CD4-positive, alpha-beta T cell (primary cell): ENCODE measurements around the gene ITGA7. TPM values are rescaled to one million over a fixed set of nuclear protein-coding genes. Genes with fewer than 3 reads are reported as not detected.

Source experiments
- ATAC-seq: fragments of 200-7000 bp; cut with Tn5 transposase; one replicate; pipeline ENCODE4 v1.10.0; 2022; ENCODE audit warnings: mild to moderate bottlenecking; ENCODE audit not compliant: poor library complexity
- CTCF ChIA-PET: fragments of 350-600 bp; sonication (Branson Sonifier 250); formaldehyde crosslinking; loops from one replicate; lab custom pipeline; 2021; ENCODE audit warnings: antibody characterized with exemption, inconsistent platforms; lab: Charles Lee
- POLR2A ChIA-PET: fragments of 350-600 bp; sonication (Branson Sonifier 250); formaldehyde crosslinking; loops from one replicate; lab custom pipeline; 2021; ENCODE audit warnings: antibody characterized with exemption, inconsistent platforms; lab: Charles Lee
- DNase-seq, 14 experiments: peaks; one replicate each; pipeline ENCODE4 v3.0.0-alpha.2; 2013 to 2020; ENCODE audit warnings: mixed read lengths in 2 of 14
- H3K27ac ChIP-seq, 2 donors: one replicate each; pipeline versions ENCODE4 v1.5.1 to v1.7.0; 2013; ENCODE audit warnings: low read length in 2 of 2, low read depth in 1 of 2, mild to moderate bottlenecking in 1 of 2
- H3K27me3 ChIP-seq, 2 experiments: 1 replicate in 1 of 2; 2 replicates in 1 of 2; pipeline versions ENCODE4 v1.6.1 to v1.7.0; 2013; ENCODE audit warnings: low read length in 2 of 2, control low read depth in 1 of 2, mild to moderate bottlenecking in 1 of 2, moderate library complexity in 1 of 2; ENCODE audit not compliant: insufficient read depth in 2 of 2, control insufficient read depth in 1 of 2
- H3K36me3 ChIP-seq: one replicate; pipeline ENCODE4 v1.6.1; 2013; ENCODE audit warnings: low read length, control low read depth; ENCODE audit not compliant: insufficient read depth
- H3K4me1 ChIP-seq: one replicate; pipeline ENCODE4 v1.6.1; 2013; ENCODE audit warnings: low read length, control low read depth; ENCODE audit not compliant: insufficient read depth
- H3K4me3 ChIP-seq: one replicate; pipeline ENCODE4 v1.5.1; 2013; ENCODE audit warnings: mild to moderate bottlenecking, low read length, moderate library complexity
- H3K9me3 ChIP-seq, 2 experiments: 1 replicate in 1 of 2; 2 replicates in 1 of 2; pipeline versions ENCODE4 v1.6.1 to v1.7.0; 2013; ENCODE audit warnings: low read length in 2 of 2, mild to moderate bottlenecking in 2 of 2, control low read depth in 1 of 2, moderate library complexity in 1 of 2; ENCODE audit not compliant: control insufficient read depth in 1 of 2, insufficient read depth in 1 of 2
- H3K27ac Mint-ChIP-seq: one replicate; pipeline ENCODE4 v1.8.0; 2020; ENCODE audit warnings: mixed read lengths
- H3K27me3 Mint-ChIP-seq: one replicate; pipeline ENCODE4 v1.8.0; 2021; ENCODE audit warnings: mixed read lengths
- H3K36me3 Mint-ChIP-seq: one replicate; pipeline ENCODE4 v1.8.0; 2021; ENCODE audit warnings: low read depth, mixed read lengths
- H3K4me1 Mint-ChIP-seq: one replicate; pipeline ENCODE4 v1.8.0; 2021; ENCODE audit warnings: low read depth, mixed read lengths
- H3K4me3 Mint-ChIP-seq: one replicate; pipeline ENCODE4 v1.8.0; 2020; ENCODE audit warnings: mild to moderate bottlenecking, mixed read lengths
- H3K9me3 Mint-ChIP-seq: one replicate; pipeline ENCODE4 v1.8.0; 2020; ENCODE audit warnings: mixed read lengths
- CTCF ChIP-seq: fragments of 200-600 bp; IDR thresholded peaks from one replicate; pipeline ENCODE4 v1.8.0; 2022; ENCODE audit warnings: antibody characterized with exemption, mild to moderate bottlenecking
- intact Hi-C, 2 experiments: fragments of 100-400 bp; cut with DNase I in 1 of 2; cut with micrococcal nuclease in 1 of 2; formaldehyde crosslinking; loops; one replicate each; pipeline versions ENCODE4 v1.15.1 to v1.9.0; 2023 to 2025; cut with DNase I, micrococcal nuclease
- total RNA-seq, 174 experiments: library from RNA in 2 of 174; stranded (reverse) in 2 of 174; gene quantifications; one replicate each; pipeline ENCODE4 v1.2.3 and lab custom pipeline; 2021 to 2026

The ITGA7 gene
- total RNA-seq, 2 experiments from 2014 or later, result 1.2 to 1.6 TPM

DNA sequence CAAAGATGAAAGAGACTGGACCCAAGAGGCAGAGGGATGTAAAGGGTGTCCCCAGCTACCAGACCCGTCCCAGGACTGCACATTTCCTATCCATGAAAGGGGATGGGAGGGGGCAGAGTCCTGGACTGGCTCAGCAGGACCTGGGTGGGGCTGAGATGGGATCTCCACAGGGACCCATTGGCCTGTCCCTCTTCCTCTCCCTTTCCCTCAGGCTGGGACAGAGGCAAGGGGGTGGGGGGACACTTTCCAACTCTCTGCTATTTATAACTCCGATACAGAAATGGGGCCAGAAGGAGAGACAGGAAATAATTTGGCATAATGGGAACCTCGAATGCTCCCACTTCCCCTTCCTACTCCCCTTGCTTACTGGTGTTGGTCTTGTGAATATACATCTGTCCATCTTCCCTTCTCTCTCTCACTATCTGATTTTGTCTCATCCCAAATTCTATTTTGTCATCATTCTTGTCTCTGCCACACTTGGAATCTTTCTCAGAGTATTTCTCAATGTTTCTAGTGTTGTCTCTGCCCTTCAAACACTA lies 1.1 kb upstream of the ITGA7 start:
- Histone ChIP-seq H3K9me3 (no peaks in the 10 kb centered on the region), H3K27me3 (peaks cover 7 to 21% of the 10 kb centered on the region in 2 experiments), H3K4me3 (peak overlapping the region; percentile 53), H3K4me1 (peaks cover 18% of the 10 kb centered on the region), H3K27ac (no peak overlapping the region), H3K36me3 (no peaks in the 10 kb centered on the region)
- no peak for TF ChIP-seq CTCF
- ATAC-seq (no peak), DNase-seq (no peak)
- H3K4me1 Mint-ChIP-seq, result peaks cover 21% of the 10 kb centered on the region
- H3K9me3 Mint-ChIP-seq, result no peaks in the 10 kb centered on the region
- intact Hi-C loops, result no loop called here
- CTCF ChIA-PET, result no interaction called here
- peaks cover 39% of the 10 kb centered on the region for H3K27me3 Mint-ChIP-seq
- peak overlapping the region; percentile 85 for H3K4me3 Mint-ChIP-seq
- no peaks in the 10 kb centered on the region for H3K36me3 Mint-ChIP-seq
- POLR2A ChIA-PET, result no interaction called here
- no peak overlapping the region for H3K27ac Mint-ChIP-seq

- Histone ChIP-seq H3K9me3 (no peaks in the 10 kb centered on the region), H3K27me3 (peaks cover 7 to 21% of the 10 kb centered on the region in 2 experiments), H3K4me3 (peak overlapping the region; percentile 53), H3K4me1 (peaks cover 18% of the 10 kb centered on the region), H3K36me3 (no peaks in the 10 kb centered on the region), H3K27ac (no peak overlapping the region)
- DNase-seq (peak in 3 of 14 experiments; percentile 21 to 42 (median 30)), ATAC-seq (peak; percentile 12)
- H3K4me3 Mint-ChIP-seq, result peak overlapping the region; percentile 81
- no peak for TF ChIP-seq CTCF
- POLR2A ChIA-PET, result interaction anchor here (0.9 to 1.2 kb wide), 3 partner anchors 9 to 122 kb away, joined by 3 to 6 read pairs (median 4); partner anchors contain the start of genes BLOC1S1, CD63 and DNAJC14
- H3K27ac Mint-ChIP-seq, result no peak overlapping the region
- peaks cover 21% of the 10 kb centered on the region for H3K4me1 Mint-ChIP-seq
- no peaks in the 10 kb centered on the region for H3K9me3 Mint-ChIP-seq
- intact Hi-C loops, result no loop called here
- H3K36me3 Mint-ChIP-seq, result no peaks in the 10 kb centered on the region
- peaks cover 39% of the 10 kb centered on the region for H3K27me3 Mint-ChIP-seq
- CTCF ChIA-PET, result interaction anchor here (1.1 kb wide), 1 partner anchor 30 kb away, joined by 3 read pairs; no protein-coding TSS in a partner anchor
Observed at GRCh38 chr12:55707219-55707671, 459 bp downstream of the ITGA7 start.

- peaks cover 21% of the 10 kb centered on the region for H3K4me1 Mint-ChIP-seq
- H3K27me3 Mint-ChIP-seq, result peaks cover 39% of the 10 kb centered on the region
- no peak for TF ChIP-seq CTCF
- Histone ChIP-seq H3K9me3 (no peaks in the 10 kb centered on the region), H3K27me3 (peaks cover 7 to 21% of the 10 kb centered on the region in 2 experiments), H3K27ac (no peak overlapping the region), H3K4me1 (peaks cover 18% of the 10 kb centered on the region), H3K36me3 (no peaks in the 10 kb centered on the region), H3K4me3 (no peak overlapping the region)
- H3K36me3 Mint-ChIP-seq, result no peaks in the 10 kb centered on the region
- ChIA-PET POLR2A (interaction anchor here (0.9 to 1.2 kb wide), 3 partner anchors 9 to 123 kb away, joined by 3 to 6 read pairs (median 4); partner anchors contain the start of genes BLOC1S1, CD63 and DNAJC14), CTCF (interaction anchor here (1.1 kb wide), 1 partner anchor 30 kb away, joined by 3 read pairs; no protein-coding TSS in a partner anchor)
- no peaks in the 10 kb centered on the region for H3K9me3 Mint-ChIP-seq
- intact Hi-C loops, result no loop called here
- DNase-seq (no peak), ATAC-seq (no peak)
- no peak overlapping the region for H3K27ac Mint-ChIP-seq
- H3K4me3 Mint-ChIP-seq, result peak overlapping the region; percentile 81
Observed at GRCh38 chr12:55706568-55707218, 1.0 kb downstream of the ITGA7 start.
